ENCODE measurements around the gene RNF166.

RNF166 gene

GRCh38 chr16:88706229-88706964 lies at the start of gene RNF166, which contains the start of gene CTU2:
TSS of gene RNF166 (minus strand) at chr16:88706408. CDS start at chr16:88706325, 83 bp downstream.
TSS of gene CTU2 (plus strand) at chr16:88706503. CDS start at chr16:88706531, 28 bp downstream.
- H3K4me3 ChIP-seq (ENCODE audit: low read depth in 1 of 2, low read length in 2 of 2), result peak within 1 kb of the TSS; percentile 95 to 99
- H3K36me3 ChIP-seq (ENCODE audit: insufficient read depth, low read length), result no peaks in the 10 kb centered on the region
- peak within 1 kb of the TSS; percentile 70 for H3K9ac ChIP-seq (ENCODE audit: low read length)
- peaks cover 20% of the 10 kb centered on the region for H3K4me1 ChIP-seq (ENCODE audit: insufficient read depth, low read length)
- H3K9me3 ChIP-seq (ENCODE audit: low read length), result no peaks in the 10 kb centered on the region
- H3K27ac ChIP-seq (ENCODE audit: low read depth, low read length), result peak within 1 kb of the TSS; percentile 88
- H3K27me3 ChIP-seq (ENCODE audit: control insufficient read depth in 1 of 2, insufficient read depth in 2 of 2, low read length in 2 of 2), result no peaks in the 10 kb centered on the region

DNA sequence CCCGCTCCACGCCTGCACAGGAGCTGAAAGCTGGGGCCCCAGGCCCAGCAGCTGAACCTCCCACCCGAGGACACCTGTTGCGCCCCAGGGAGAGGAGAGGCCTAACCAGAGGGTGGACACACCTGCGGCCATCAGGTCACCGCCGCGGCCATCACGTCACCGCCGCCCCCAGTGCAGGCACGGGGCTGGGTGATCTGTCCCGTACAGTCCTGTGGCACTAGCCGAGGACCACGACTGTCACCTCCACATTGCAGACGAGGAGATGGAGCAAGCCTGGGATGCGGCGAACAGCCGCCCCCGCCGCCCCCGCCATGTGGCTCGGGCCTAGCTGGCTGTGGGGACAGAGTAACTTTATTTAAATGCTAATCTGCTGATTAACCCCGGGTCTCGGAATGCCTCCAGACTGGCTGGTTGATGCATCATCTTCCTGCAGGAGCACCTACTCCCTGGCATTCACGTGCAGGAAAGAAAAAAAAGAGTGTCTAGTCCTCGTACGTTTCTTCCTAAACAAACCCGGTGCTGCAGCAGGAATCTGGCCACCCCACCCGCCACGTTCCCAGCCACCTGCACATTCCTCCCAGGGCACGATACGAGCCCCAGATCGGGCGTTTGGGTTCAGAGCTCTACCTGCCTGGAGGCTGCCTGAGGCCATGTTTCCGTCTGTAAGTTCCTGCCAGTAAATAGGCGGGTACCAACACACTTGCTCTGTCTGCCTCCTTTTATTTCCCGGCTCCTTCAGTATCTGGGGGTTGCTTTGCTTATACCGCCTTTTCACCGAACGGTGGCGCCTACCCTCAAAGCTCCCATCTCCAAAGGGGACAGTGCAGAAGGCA lies 48.9 kb upstream of the RNF166 start:
- Histone ChIP-seq H3K9me3 (ENCODE audit: low read length) (no peaks in the 10 kb centered on the region), H3K36me3 (ENCODE audit: insufficient read depth, low read length) (peaks cover 11% of the 10 kb centered on the region), H3K9ac (ENCODE audit: low read length) (no peak overlapping the region), H3K4me3 (ENCODE audit: low read depth in 1 of 2, low read length in 2 of 2) (no peak overlapping the region), H3K27me3 (ENCODE audit: control insufficient read depth in 1 of 2, insufficient read depth in 2 of 2, low read length in 2 of 2) (no peaks in the 10 kb centered on the region), H3K27ac (ENCODE audit: low read depth, low read length) (peak overlapping the region; percentile 70), H3K4me1 (ENCODE audit: insufficient read depth, low read length) (peaks cover 55% of the 10 kb centered on the region)

DNA sequence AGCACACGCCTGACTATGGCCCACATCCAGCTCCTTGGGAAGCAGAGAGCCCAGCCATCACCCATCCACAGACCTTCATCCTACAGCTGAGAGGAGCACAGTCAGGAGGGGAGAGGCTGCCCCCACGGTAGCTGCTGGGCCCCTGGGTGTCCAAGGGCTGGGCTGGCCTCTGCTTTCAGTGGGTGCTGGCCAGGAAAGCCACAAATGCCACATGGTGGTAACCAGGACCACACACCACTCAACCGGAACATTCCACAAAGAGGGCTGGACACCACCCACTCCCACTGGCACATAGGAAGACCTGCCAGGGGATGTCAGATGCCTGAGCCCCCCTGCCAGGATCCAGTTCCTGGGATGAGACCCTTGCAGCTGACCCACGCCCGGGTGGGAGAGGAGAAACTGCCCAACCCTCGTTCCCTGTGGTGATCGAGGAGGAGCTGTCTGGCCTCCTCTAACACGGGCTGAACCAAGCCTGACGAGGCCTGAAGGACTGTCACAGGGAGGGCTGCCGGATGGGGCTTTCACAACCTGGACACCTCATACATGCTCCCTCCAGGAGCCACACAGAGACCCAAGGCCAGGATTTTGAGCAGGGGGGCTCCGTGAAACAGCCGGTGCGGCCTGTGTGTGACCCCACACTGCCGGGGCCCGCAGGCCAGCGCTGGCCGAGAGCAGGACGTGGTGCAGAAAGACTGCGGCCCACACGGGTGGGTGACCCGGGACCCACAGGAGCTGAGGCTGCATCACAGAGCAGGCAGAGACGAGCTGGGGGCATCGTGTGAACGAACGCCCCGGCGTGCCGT lies 48.1 kb upstream of the RNF166 start:
- Histone ChIP-seq H3K9me3 (ENCODE audit: low read length) (no peaks in the 10 kb centered on the region), H3K9ac (ENCODE audit: low read length) (peak overlapping the region; percentile 14), H3K27ac (ENCODE audit: low read depth, low read length) (peak overlapping the region; percentile 70), H3K4me1 (ENCODE audit: insufficient read depth, low read length) (peaks cover 48% of the 10 kb centered on the region), H3K36me3 (ENCODE audit: insufficient read depth, low read length) (peaks cover 11% of the 10 kb centered on the region), H3K27me3 (ENCODE audit: control insufficient read depth in 1 of 2, insufficient read depth in 2 of 2, low read length in 2 of 2) (no peaks in the 10 kb centered on the region), H3K4me3 (ENCODE audit: low read depth in 1 of 2, low read length in 2 of 2) (no peak overlapping the region)

DNA sequence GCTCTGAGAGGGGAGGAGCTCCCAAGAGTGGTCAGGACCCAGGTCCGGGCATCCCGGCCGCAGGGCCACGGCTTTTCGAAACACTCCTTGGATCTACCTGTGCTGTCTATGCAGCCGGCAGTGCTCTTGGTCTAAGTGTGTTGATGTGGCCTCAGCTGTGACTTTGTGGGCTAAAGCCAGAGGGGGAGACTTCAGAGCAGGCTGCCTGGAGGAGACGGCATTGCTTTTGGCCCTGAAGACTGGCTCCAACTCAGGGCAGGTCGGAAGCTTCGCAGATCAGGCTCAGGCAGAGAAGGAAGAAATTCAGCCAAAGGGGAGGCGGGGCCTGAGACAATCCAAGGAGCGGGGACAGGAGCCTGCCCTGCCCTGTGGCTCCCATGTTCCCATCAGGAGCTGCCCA lies 47.4 kb upstream of the RNF166 start:
- Histone ChIP-seq H3K4me1 (ENCODE audit: insufficient read depth, low read length) (peaks cover 43% of the 10 kb centered on the region), H3K9ac (ENCODE audit: low read length) (no peak overlapping the region), H3K27ac (ENCODE audit: low read depth, low read length) (peak overlapping the region; percentile 70), H3K27me3 (ENCODE audit: control insufficient read depth in 1 of 2, insufficient read depth in 2 of 2, low read length in 2 of 2) (no peaks in the 10 kb centered on the region), H3K9me3 (ENCODE audit: low read length) (no peaks in the 10 kb centered on the region), H3K36me3 (ENCODE audit: insufficient read depth, low read length) (peaks cover 11% of the 10 kb centered on the region), H3K4me3 (ENCODE audit: low read depth in 1 of 2, low read length in 2 of 2) (no peak overlapping the region)

DNA sequence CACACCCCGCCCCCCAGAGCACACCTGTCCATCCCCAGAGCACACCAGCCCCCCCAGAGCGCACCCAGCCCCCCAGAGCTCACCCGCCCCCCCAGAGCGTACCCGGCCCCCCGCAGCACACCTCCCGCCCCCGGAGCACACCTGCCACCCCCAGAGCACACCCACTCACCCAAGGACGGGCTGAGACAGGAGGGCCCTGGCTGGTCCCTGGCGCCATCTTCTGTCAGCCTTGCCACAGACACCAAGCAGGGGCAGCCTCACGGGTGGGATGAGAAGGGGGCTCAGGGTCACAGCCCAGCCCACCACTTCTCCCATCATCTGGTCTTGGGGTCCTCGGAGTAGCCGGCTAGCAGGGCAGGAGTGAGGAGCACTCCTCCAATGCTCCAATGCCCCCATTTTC lies 47.0 kb upstream of the RNF166 start:
- peaks cover 38% of the 10 kb centered on the region for H3K4me1 ChIP-seq (ENCODE audit: insufficient read depth, low read length)
- peaks cover 11% of the 10 kb centered on the region for H3K36me3 ChIP-seq (ENCODE audit: insufficient read depth, low read length)
- peak overlapping the region; percentile 70 for H3K27ac ChIP-seq (ENCODE audit: low read depth, low read length)

DNA sequence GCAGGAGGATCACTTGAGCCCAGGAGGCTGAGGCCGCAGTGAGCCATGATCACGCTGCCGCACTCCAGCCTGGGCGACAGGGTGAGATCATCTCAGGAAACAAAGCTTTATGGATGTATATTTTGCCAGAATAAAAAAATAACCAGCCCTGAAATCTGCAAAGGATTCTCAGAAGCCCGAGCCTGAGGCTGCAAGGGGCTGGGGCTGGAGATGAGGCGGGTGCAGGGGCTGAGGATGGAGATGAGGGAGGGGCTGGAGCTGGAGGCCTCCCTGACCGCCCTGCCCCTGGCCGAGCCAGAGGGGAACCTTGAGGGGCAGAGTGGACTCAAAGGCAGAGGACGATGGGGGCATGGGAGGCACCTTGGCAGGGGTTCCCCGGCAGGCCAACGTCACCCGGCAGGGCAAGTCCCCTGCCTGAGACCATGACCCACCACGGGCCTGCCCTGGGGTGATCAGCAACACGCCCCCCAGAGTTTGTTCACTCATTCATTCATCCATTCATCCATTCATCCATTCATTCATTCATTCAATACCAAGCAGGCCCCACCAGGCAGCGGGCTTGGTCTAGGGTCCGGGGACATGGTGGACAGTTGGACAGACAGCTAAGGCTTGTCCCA lies 46.3 kb upstream of the RNF166 start:
- no peaks in the 10 kb centered on the region for H3K9me3 ChIP-seq (ENCODE audit: low read length)
- no peak overlapping the region for H3K4me3 ChIP-seq (ENCODE audit: low read depth in 1 of 2, low read length in 2 of 2)
- H3K27ac ChIP-seq (ENCODE audit: low read depth, low read length), result no peak overlapping the region
- peaks cover 11% of the 10 kb centered on the region for H3K36me3 ChIP-seq (ENCODE audit: insufficient read depth, low read length)
- no peaks in the 10 kb centered on the region for H3K27me3 ChIP-seq (ENCODE audit: control insufficient read depth in 1 of 2, insufficient read depth in 2 of 2, low read length in 2 of 2)
- no peak overlapping the region for H3K9ac ChIP-seq (ENCODE audit: low read length)
- H3K4me1 ChIP-seq (ENCODE audit: insufficient read depth, low read length), result peaks cover 36% of the 10 kb centered on the region

More for the DNA sequence above, 47.0 kb upstream of the RNF166 start:
- no peak overlapping the region for H3K9ac ChIP-seq (ENCODE audit: low read length)
- H3K4me3 ChIP-seq (ENCODE audit: low read depth in 1 of 2, low read length in 2 of 2), result no peak overlapping the region
- H3K9me3 ChIP-seq (ENCODE audit: low read length), result no peaks in the 10 kb centered on the region
- H3K27me3 ChIP-seq (ENCODE audit: control insufficient read depth in 1 of 2, insufficient read depth in 2 of 2, low read length in 2 of 2), result no peaks in the 10 kb centered on the region

DNA sequence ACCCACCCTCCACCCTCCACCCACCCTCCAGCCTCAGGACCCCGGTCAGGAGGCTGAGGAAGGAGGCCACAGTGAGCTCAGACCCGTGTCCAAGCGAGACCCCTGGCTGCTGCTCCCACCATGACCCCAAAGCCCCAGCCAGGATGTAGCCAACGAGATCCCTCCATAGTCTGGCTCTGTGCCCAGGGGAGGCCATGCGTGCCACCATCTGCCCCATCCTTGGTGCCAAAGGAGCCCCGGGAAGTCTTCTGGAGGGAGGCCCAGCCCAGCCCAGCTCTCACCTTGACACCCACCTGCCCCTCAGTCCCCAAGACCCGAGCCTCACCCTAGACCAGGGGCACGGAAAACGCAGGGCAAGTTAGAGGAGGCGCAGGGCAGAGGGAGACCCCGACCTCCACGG lies 44.6 kb upstream of the RNF166 start:
- Histone ChIP-seq H3K9me3 (ENCODE audit: low read length) (no peaks in the 10 kb centered on the region), H3K4me3 (ENCODE audit: low read depth in 1 of 2, low read length in 2 of 2) (no peak overlapping the region), H3K36me3 (ENCODE audit: insufficient read depth, low read length) (peaks cover 11% of the 10 kb centered on the region), H3K4me1 (ENCODE audit: insufficient read depth, low read length) (peaks cover 46% of the 10 kb centered on the region), H3K27me3 (ENCODE audit: control insufficient read depth in 1 of 2, insufficient read depth in 2 of 2, low read length in 2 of 2) (no peaks in the 10 kb centered on the region), H3K27ac (ENCODE audit: low read depth, low read length) (peak overlapping the region; percentile 20), H3K9ac (ENCODE audit: low read length) (no peak overlapping the region)

DNA sequence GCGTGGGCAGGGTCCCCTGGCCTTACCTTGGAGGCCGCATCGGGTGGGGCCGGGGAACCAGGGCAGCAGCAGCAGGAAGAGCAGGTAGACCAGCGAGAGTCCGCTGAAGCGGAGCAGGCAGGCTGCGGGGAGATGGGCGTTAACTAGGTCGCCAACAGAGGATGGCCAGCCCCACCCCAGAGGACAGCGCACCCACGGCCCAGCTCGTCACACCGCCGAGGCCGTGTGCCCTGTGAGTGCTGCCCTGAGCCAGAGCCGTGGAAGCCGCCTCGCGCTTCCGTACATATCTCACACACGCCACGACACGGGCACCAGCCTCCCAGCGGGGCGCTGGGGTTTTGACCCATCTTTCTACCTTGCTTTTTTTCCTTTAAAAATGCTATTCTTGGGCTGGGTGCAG lies 43.1 kb upstream of the RNF166 start:
- H3K4me1 ChIP-seq (ENCODE audit: insufficient read depth, low read length), result peaks cover 35% of the 10 kb centered on the region
- H3K27ac ChIP-seq (ENCODE audit: low read depth, low read length), result no peak overlapping the region
- no peak overlapping the region for H3K4me3 ChIP-seq (ENCODE audit: low read depth in 1 of 2, low read length in 2 of 2)
- H3K9ac ChIP-seq (ENCODE audit: low read length), result no peak overlapping the region
- no peaks in the 10 kb centered on the region for H3K27me3 ChIP-seq (ENCODE audit: control insufficient read depth in 1 of 2, insufficient read depth in 2 of 2, low read length in 2 of 2)
- peaks cover 11% of the 10 kb centered on the region for H3K36me3 ChIP-seq (ENCODE audit: insufficient read depth, low read length)
- H3K9me3 ChIP-seq (ENCODE audit: low read length), result no peaks in the 10 kb centered on the region

- no peak overlapping the region for H3K9ac ChIP-seq (ENCODE audit: low read length)
- no peaks in the 10 kb centered on the region for H3K27me3 ChIP-seq (ENCODE audit: control insufficient read depth in 1 of 2, insufficient read depth in 2 of 2, low read length in 2 of 2)
- no peak overlapping the region for H3K4me3 ChIP-seq (ENCODE audit: low read depth in 1 of 2, low read length in 2 of 2)
- no peaks in the 10 kb centered on the region for H3K9me3 ChIP-seq (ENCODE audit: low read length)
- H3K4me1 ChIP-seq (ENCODE audit: insufficient read depth, low read length), result peaks cover 35% of the 10 kb centered on the region
- peak overlapping the region; percentile 66 for H3K27ac ChIP-seq (ENCODE audit: low read depth, low read length)
- H3K36me3 ChIP-seq (ENCODE audit: insufficient read depth, low read length), result peaks cover 11% of the 10 kb centered on the region
Observed at GRCh38 chr16:88748364-88748763, 42.2 kb upstream of the RNF166 start.

DNA sequence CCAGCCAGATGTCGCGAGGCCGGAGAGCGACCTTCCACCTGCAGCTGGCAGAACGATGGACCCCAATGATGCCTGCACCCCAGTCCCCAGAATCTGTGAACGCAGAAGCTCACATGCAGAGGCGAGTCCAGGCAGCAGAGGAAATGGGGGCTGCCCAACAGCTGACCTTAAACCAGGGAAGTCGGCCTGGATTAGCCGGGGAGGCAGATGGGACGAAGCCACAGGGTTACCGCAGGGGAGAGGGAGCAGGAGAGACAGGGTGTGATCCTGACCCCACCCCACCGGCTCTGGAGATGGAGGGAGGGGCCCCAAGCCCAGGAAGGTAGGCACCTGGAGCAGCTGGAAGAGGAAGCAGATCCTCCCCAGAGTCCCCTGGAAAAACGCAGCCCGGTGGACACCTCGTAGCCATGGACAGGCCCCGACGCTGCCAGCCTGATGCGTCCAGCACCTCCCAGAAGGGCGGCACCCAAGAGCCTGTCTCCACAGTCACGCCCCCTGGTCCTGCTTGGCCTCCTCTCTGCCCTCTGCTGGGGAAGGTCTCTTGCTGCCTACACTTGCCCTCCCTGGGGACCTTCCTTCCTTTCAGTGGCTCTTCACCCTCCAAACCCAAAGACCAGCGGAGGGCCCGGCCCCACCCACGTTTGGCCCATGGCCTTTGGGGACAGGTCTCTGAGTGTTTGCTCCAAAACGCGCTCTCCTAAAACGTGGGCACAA lies 41.5 kb upstream of the RNF166 start:
- no peaks in the 10 kb centered on the region for H3K27me3 ChIP-seq (ENCODE audit: control insufficient read depth in 1 of 2, insufficient read depth in 2 of 2, low read length in 2 of 2)
- H3K9ac ChIP-seq (ENCODE audit: low read length), result no peak overlapping the region
- H3K27ac ChIP-seq (ENCODE audit: low read depth, low read length), result peak overlapping the region; percentile 66
- peaks cover 13% of the 10 kb centered on the region for H3K36me3 ChIP-seq (ENCODE audit: insufficient read depth, low read length)
- no peaks in the 10 kb centered on the region for H3K9me3 ChIP-seq (ENCODE audit: low read length)
- H3K4me3 ChIP-seq (ENCODE audit: low read depth in 1 of 2, low read length in 2 of 2), result no peak overlapping the region
- H3K4me1 ChIP-seq (ENCODE audit: insufficient read depth, low read length), result peaks cover 35% of the 10 kb centered on the region

Measured in muscle layer of colon (tissue), 2 donors.